ENCODE results near the gene SLC22A31.

SLC22A31 gene

DNA sequence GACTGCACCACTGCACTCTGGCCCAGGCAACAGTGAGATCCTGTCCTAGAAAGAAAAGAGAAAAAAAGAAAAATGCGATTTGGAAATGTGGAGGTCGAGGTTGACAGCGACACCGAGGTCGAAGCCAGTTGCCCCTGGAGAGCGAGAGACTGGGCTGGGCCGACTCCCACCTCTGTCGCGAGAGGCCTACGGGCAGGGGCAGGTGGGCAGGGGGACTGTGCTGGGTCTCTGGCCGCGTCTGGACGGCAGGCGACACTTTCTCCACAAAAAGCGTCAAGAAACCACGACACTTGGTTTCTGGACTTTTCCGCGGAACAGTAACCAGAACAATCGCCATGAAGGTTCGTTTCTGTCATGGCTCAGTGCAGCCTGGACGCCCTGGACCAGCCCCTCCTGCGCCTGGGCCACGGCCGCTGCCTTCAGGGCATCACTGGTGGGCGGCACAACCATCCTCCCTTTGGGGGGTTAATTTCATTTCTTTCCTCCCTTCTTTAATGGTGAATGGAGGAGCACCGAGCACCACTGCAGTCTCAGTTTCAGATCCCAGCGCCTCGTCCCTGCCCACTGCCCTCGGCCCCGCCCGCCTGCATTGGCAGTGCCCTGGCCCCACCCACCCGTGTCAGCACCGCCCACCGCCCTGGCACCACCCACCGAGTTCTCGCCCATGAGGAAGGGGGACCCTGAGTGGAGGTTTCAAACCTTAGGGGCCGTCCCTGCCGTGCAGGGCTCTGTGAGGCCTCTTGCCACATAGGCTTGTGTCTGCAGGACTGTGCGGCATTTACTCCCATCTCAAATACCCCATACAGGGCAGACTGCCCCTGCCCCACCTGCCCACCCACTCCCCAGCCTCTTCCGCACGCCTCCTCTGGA, 47.3 kb downstream of the SLC22A31 start:
- DNase-seq = no peak

DNA sequence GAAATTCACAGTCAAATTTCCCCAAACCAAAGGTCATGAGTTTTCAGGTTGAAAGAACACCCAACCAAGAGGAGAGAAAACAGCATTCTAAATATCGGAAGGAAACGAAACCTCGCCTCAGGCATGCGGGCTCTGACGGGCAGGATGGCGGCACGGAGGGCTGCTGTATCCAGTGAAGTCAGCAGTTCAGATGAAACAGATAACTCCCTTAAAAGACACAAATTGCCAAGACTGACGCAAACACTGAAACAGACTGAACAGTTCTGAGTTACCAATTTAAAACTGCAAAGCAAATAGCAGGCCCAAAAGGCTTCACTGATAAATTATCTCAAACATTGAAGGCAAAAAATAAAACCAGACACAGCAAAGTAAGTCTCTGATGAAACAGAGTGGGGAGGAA, 49.4 kb downstream of the SLC22A31 start:
- DNase-seq = no peak

DNA sequence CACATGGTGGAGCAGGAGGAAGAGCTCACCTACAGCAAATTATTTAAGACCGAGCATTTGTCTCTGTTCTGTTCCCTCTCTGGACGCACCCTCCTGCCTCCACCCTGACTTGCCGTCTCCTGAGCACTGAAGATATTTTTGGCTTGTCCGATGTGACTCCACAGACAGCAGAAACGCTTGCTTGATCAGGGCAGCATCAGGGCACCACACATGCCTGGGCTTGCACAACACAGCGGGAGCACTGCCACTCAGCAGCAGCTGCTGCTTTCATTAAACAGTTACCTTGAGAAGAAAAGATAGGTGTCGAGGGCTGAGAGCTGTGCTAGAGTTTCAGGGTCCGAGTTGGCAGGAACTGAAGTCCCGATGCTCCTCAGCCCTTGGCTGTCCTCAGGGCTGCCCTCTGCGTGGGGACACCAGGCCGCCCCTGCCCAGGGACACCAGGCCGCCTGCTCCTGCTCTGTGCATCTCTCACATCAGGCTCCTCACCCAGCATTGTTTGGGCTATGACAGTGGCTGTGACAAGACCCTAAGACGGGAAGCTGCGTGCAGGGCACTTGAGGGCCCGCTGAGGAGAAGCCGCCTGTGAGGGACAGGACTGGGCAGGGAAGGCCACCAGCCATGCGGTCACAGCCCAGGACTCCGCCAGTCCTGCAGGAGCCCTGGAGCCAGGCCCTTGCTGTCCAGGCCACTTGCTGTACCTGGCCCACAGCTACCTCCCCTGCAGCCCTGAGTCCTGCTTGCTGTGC, 50.1 kb downstream of the SLC22A31 start:
- no peak for DNase-seq

DNA sequence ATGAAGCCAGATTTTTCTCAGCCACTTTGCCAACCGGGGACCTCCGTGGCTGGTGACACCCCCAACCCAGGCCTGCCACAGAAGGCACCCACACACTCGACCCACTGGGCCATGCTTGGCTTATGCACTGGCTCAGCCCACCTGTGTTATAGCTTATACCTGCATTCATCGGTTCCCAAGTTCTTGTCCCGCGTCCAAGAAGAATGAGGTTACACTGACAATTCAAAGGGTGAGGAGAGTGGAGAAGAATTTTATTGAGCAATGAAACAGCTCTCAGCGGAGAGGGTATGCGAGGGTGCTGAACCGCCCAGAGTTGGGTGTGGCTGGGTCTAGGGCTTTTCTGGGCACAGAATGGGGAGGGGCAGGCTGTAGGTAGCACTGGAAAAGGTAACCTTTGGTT, 51.0 kb downstream of the SLC22A31 start:
- DNase-seq = no peak

DNA sequence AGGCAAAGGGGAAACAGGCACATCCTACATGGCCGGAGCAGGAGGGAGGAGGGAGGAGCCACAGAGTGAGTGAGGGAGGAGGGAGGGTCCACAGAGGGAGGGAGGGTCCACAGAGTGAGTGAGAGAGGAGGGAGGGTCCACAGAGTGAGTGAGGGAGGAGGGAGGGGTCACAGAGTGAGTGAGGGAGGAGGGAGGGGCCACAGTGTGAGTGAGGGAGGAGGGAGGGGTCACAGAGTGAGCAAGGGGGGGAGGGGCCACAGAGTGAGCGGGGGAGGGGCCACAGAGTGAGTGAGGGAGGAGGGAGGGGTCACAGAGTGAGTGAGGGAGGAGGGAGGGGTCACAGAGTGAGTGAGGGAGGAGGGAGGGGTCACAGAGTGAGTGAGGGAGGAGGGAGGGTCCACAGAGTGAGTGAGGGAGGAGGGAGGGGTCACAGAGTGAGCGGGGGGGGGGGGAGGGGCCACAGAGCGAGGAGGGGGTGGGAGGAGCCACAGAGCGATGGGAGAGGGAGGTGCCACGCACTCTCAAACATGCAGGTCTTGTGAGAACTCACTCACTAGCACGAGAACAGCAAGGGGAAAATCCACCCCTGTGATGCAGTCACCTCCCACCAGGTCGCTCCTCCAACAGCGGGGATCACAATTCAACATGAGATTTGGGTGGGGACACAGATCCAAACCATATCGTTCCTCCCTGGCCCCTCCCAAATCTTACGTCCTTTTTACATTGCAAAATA, 53.1 kb downstream of the SLC22A31 start:
- no peak for DNase-seq

DNA sequence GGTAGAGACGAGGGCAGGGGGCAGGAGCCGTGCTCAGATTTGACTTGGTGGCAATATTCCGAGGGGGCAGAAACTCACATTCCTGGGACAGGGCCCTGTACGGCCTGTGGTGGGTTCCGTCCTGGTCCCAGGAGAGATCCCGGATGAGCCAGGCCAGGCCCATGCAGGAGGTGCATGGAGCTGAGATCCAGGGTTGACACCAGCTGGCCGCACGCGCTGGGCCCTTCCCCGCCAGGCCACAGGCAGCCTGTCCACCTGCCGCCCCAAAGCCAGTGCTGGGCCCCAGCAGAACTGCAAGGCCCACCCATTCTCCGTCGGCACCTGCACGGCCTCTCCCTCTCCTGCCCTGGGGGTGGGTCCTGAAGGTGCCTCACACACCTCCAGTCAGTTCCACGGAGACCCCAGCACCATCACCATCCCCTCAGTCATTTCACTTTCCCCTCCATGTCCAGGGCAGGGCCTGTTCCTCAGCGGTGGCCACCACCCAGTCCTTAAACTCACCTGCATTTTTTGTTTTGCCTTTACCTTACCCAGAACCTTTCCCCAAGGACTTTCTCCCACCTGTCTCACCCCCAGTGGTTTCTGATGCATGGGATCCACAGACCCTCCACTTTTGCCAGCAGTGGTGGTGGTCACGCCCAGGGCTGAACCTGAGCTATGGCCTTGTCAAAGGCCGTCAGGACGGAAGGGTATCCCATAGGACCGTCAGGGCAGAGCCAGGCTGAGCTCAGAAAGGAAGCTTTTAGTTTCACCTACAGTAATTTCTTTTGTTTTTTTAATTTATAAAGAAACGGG, 53.9 kb downstream of the SLC22A31 start:
- DNase-seq = no peak
